ENCODE results near the gene CSTPP1.

Gene CSTPP1

DNA sequence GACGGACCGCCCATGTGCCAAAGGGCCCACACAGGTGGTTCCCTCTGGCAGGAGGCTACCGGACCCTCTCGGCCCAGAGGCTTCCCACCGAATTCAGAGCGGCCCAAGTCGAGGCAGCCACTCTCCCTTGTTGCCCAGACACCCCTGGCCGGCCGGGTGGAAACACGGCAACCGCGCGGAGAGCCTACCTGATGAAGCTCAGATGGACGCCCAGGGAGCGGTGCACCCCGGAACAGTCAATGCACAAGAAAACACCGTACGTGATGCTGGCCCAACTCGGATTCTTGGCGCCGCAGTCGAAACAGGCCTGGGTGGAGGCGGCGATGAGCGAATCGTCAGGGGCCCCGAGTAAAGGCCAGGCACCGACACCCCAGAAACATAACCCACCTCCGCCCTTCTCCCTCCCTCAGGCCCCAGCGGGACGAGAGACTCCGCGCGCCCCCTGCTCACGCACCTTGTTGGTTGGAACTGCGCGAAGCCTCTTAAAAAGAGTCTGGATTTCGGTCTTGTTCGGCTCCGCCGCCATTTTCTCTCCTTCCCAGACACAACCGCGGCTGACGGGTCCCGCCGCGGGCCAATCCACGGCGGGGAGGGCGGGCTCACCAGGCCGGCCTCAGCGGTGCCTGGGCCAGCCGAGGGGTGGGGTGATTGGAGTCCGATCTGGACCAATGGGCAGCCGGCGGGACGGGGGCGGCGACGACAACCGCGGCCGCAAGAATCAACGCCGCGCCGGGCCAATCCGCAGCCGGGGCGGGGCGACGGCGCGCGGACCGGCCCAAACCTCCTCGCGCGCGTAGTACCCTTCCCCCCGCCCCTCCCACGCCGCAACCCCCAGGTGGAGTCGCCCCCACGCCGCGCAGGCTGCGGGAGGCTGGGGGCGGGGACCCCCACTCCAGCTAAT lies 240.0 kb downstream of the CSTPP1 start, which contains the start of gene ARFGAP2:
ARFGAP2 (minus strand) TSS at position 552 of the 901 bp plus-strand sequence; CDS start at position 526, 26 bp downstream.
- Histone ChIP-seq H3K27me3 (no peaks in the 10 kb centered on the region), H4K20me1 (peaks cover 37 to 45% (median 41%) of the 10 kb centered on the region in 11 experiments), H3K27ac (peak within 1 kb of the TSS; percentile 96 to 99 (median 97)), H3K9me3 (replicated peaks in 1 of 11) (no peaks in the 10 kb centered on the region), H3K4me3 (peak within 1 kb of the TSS; percentile 81 to 100 (median 96)), H3K4me2 (peak within 1 kb of the TSS; percentile 89 to 100 (median 95)), H3K4me1 (peaks cover 26 to 59% (median 35%) of the 10 kb centered on the region in 10 experiments), H3K36me3 (peaks cover 38 to 69% (median 56%) of the 10 kb centered on the region in 11 experiments), H3K9ac (peak within 1 kb of the TSS; percentile 92 to 100 (median 98))
- no peak for TF ChIP-seq Cebpa-rat (IDR thresholded peaks at IDR 0.05)

DNA sequence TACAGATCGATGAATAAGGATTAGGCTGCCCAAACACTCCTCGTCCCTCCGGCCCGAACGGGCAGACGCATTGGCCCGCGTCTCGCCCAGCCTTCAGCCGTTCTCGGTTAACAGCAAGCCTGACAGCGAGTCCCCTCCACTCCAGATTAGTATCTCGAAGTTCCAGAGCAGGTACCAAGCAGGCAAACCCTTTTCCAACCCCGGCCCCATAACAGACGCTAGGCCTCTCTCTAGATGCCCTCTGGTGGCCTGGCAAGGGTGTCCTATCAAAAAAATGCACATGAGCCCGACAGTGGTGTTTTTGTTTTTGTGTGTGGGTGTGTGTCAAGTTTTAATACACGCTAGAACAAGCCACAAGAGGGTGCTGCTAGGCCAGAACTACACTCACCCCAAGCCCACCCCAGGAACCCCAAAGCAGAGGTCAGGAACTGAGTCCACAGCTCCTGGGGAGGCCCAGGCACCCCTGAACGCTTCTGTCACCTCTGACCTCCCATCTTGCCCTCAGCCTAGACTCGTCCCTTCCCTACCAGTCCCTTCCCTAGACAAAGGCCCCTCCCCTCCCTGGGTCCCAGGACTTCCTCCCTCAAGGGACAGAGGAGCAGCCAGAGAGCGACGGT lies 240.8 kb downstream of the CSTPP1 start:
- TF ChIP-seq Cebpa-rat (IDR thresholded peaks at IDR 0.05), result no peak
- H4K20me1 ChIP-seq, result peaks cover 29 to 38% (median 33%) of the 10 kb centered on the region in 11 experiments
- H3K27ac ChIP-seq, result peak overlapping the region; percentile 96 to 99 (median 97)
- H3K4me2 ChIP-seq, result peak overlapping the region; percentile 84 to 97 (median 90)
- peaks cover 26 to 55% (median 36%) of the 10 kb centered on the region in 10 experiments for H3K4me1 ChIP-seq
- peak overlapping the region; percentile 92 to 100 (median 98) for H3K9ac ChIP-seq
- H3K9me3 ChIP-seq (replicated peaks in 1 of 11), result no peaks in the 10 kb centered on the region
- peak overlapping the region; percentile 81 to 100 (median 96) for H3K4me3 ChIP-seq
- H3K36me3 ChIP-seq, result peaks cover 30 to 65% (median 51%) of the 10 kb centered on the region in 11 experiments
- H3K27me3 ChIP-seq, result no peaks in the 10 kb centered on the region

DNA sequence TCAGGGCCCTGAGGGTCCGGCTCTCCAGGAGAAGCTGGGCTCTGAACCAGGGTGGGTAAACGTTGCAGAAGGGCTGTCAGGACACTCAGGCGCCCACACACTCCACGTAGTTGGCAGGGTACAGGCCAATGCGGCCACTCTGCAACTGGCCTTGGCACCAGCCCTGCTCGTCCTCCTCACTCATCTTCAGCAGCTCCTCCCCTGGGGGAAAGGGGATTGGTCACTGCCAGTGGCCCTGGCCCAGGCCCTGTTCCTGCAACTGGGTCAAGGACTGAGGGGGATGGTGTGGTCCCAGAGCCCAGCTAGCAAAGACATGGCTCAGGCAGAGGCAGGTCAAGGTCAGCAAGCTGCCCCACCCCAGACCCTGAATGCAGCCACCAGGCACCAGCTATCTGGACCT lies 241.3 kb downstream of the CSTPP1 start:
- peaks cover 24 to 33% (median 28%) of the 10 kb centered on the region in 11 experiments for H4K20me1 ChIP-seq
- peak overlapping the region; percentile 96 to 99 (median 97) for H3K27ac ChIP-seq
- H3K4me3 ChIP-seq, result peak overlapping the region; percentile 9 to 100 (median 96); a peak in 17 of 20 replicates
- no peaks in the 10 kb centered on the region for H3K9me3 ChIP-seq (replicated peaks in 1 of 11)
- H3K36me3 ChIP-seq, result peaks cover 25 to 62% (median 48%) of the 10 kb centered on the region in 11 experiments
- no peak for TF ChIP-seq Cebpa-rat (IDR thresholded peaks at IDR 0.05)
- peak overlapping the region; percentile 84 to 97 (median 90) for H3K4me2 ChIP-seq
- H3K27me3 ChIP-seq, result no peaks in the 10 kb centered on the region
- peaks cover 26 to 50% (median 38%) of the 10 kb centered on the region in 10 experiments for H3K4me1 ChIP-seq
- H3K9ac ChIP-seq, result peak overlapping the region; percentile 92 to 100 (median 98)

DNA sequence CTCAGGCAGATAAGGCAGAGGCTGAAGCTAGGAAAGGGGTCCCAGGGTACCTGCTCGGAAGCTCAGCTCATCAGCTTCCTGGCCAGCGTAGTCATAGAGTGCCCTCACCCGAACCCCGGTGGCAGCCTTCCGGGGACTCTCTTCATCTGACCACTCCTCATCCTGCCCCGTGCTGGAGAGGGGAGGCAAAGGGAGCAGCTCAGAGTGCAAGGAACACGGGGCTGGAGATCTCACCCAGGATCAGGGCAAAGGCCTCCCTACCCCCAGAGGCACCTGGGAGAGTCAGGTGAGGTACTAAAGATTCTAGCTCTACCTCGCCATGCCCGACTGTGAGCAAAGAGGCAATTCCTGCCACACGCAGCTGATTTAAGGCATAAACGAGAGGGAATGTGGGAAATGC lies 241.8 kb downstream of the CSTPP1 start:
- Histone ChIP-seq H3K4me2 (peak overlapping the region; percentile 84 to 97 (median 90)), H3K9me3 (replicated peaks in 1 of 11) (no peaks in the 10 kb centered on the region), H3K9ac (peak overlapping the region; percentile 92 to 100 (median 98); a peak in 21 of 22 replicates), H3K4me3 (peak overlapping the region in 4 of 10 experiments; percentile 9 to 100 (median 91); a peak in 3 of 20 replicates), H3K4me1 (peaks cover 28 to 50% (median 42%) of the 10 kb centered on the region in 10 experiments), H3K27me3 (no peaks in the 10 kb centered on the region), H4K20me1 (peaks cover 19 to 28% (median 23%) of the 10 kb centered on the region in 11 experiments; a peak in 21 of 22 replicates), H3K27ac (peak overlapping the region; percentile 96 to 99 (median 97); a peak in 20 of 22 replicates), H3K36me3 (peaks cover 20 to 57% (median 44%) of the 10 kb centered on the region in 11 experiments)
- TF ChIP-seq Cebpa-rat (IDR thresholded peaks at IDR 0.05), result no peak

DNA sequence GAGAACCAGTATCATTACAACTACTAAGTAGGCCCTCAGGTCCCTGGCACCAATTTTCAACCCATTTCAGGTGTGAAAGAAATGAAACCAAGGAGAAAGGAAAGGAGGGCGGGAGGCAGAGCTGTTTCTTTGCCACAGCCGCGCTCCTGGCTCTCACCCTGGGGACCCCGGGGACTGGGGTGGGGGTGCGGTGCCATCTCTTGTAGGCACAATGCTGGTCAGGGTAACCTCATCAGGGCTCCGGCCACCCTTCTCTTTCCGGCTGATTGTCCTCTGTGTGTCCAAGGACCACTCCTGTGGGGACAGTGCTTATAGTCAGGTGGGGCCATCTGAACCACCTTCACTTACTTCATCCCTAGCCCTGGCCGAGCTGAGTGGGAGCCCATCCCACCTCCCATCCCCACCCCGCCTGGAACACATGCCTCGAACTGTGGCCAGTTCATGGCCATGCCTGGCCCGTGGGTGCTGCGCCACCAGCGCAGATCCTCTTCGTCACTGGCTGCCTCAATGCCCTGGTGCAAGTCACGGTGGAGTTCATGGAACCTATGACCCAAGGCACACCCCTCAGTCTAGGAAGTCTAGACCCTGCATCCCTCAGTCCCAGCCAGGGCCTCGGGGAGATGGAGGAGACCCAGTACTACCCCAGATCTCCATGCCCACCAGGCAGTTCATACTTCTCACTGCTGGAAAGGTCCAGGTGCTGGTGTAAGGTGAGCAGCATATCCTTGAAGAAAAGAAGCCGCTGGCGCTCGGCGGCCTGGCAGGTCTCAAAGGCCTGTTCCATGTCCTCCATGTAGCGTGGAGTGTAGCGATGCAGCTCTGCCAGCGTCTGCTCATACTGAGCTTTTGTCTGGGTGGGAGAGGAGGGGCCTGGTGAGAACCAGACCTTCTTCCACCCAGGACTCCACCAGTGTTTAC lies 242.4 kb downstream of the CSTPP1 start:
- no peak for TF ChIP-seq Cebpa-rat (IDR thresholded peaks at IDR 0.05)
- Histone ChIP-seq H3K27ac (peak overlapping the region in 6 of 11 experiments; percentile 96 to 99 (median 98); a peak in 11 of 22 replicates), H4K20me1 (peaks cover 12 to 25% (median 16%) of the 10 kb centered on the region in 11 experiments; a peak in 19 of 22 replicates), H3K4me3 (no peak overlapping the region), H3K4me2 (peak overlapping the region in 5 of 11 experiments; percentile 84 to 97 (median 91); a peak in 3 of 22 replicates), H3K4me1 (peaks cover 35 to 57% (median 45%) of the 10 kb centered on the region in 10 experiments), H3K9ac (peak overlapping the region; percentile 92 to 100 (median 98); a peak in 14 of 22 replicates), H3K27me3 (no peaks in the 10 kb centered on the region), H3K36me3 (peaks cover 13 to 50% (median 37%) of the 10 kb centered on the region in 11 experiments), H3K9me3 (replicated peaks in 1 of 11) (no peaks in the 10 kb centered on the region)

DNA sequence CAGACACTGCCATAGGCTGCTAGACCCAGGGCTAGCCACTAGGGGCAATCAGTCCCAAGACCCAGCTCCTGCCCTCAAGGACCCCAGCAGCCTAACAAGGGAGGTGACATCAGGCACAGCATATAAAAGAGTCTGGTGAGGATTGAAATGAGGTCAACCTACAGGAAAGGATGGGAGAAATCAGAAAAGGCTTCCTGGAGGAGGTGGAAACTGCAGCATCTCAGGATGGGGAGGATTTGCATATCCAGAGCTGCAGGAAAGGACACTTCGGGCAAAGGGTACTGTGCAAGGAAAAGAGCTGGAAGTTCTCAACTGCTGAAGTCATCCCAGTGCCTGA lies 243.1 kb downstream of the CSTPP1 start:
- no peak for TF ChIP-seq Cebpa-rat (IDR thresholded peaks at IDR 0.05)
- Histone ChIP-seq H3K4me3 (no peak overlapping the region), H3K9ac (0 out of 22 replicates have a peak overlapping the region, but pooled peaks of 1 of the 11 experiments have one; percentile 2), H3K4me1 (peaks cover 40 to 63% (median 49%) of the 10 kb centered on the region in 10 experiments), H3K9me3 (replicated peaks in 1 of 11) (no peaks in the 10 kb centered on the region), H4K20me1 (peaks cover 10 to 28% (median 14%) of the 10 kb centered on the region in 11 experiments; a peak in 16 of 22 replicates), H3K36me3 (peaks cover 9 to 45% (median 33%) of the 10 kb centered on the region in 11 experiments), H3K27ac (peak overlapping the region in 1 of 11 experiments; percentile 99; a peak in 1 of 22 replicates), H3K27me3 (no peaks in the 10 kb centered on the region), H3K4me2 (no peak overlapping the region)

DNA sequence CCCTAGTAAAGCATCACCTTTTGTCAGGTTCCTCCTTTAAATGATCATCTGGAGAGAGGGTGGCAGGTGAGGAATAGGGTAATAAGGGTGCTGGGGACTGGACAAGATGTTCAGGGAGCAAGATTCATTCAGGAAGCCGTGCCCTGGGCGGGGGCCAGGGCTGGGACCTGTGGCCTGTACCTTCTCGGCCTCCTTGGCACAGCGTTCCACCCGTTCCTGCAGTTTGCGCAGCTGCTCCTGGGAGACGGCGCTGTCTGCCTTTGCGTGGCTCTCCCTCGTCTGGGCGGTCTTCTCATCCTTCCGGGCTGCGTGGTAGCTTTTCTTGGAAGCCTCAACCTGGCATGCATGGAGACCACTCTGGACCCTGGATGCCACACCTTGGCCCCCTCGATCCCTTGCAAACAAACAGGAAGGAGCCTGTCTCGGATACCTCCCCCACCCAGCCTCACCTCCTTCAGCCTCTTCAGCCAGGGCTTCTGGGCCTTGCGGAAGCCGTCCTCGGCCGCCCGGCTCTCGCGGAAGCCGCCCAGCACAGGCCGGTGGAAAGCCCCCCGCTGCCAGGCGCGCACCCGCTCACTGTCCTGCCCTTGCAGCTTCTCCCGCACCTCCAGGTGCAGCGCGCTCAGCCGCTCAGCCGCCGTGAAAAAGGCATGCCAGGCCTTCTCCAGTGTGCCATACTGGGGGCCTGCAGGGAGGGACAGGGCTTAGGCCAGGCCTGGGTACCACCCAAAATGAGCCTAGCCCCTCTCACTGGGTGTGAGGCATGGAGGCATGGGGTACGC lies 243.6 kb downstream of the CSTPP1 start:
- Histone ChIP-seq H3K4me2 (no peak overlapping the region), H4K20me1 (peaks cover 6 to 28% (median 8%) of the 10 kb centered on the region in 11 experiments; a peak in 16 of 22 replicates), H3K27ac (no peak overlapping the region), H3K9me3 (replicated peaks in 1 of 11) (no peaks in the 10 kb centered on the region), H3K27me3 (no peaks in the 10 kb centered on the region), H3K9ac (0 out of 22 replicates have a peak overlapping the region, but pooled peaks of 1 of the 11 experiments have one; percentile 27), H3K4me3 (no peak overlapping the region), H3K4me1 (peaks cover 40 to 63% (median 49%) of the 10 kb centered on the region in 10 experiments), H3K36me3 (peaks cover 4 to 40% (median 27%) of the 10 kb centered on the region in 11 experiments; a peak in 21 of 22 replicates)
- no peak for TF ChIP-seq Cebpa-rat (IDR thresholded peaks at IDR 0.05)
